Gastroesophageal sphincter (tissue), 4 donors: Measurements from ENCODE around the gene ABHD12. TPM values are rescaled to one million over a fixed set of nuclear protein-coding genes. Genes with fewer than 3 reads are reported as not detected.

Experiments used
- ATAC-seq: fragments of 150-250 bp; one replicate; pipeline ENCODE4 v1.9.1; 2016; ENCODE audit warnings: mild to moderate bottlenecking, moderate library complexity
- H3K27ac ChIP-seq, 4 donors: fragments of 200-600 bp; sonication (generic) in 3 of 4; 1 replicate in 3 of 4; 2 replicates in 1 of 4; pipeline ENCODE4 v1.5.1; 2016 to 2019
- H3K27me3 ChIP-seq: fragments of 200-600 bp; sonication (generic); one replicate; pipeline ENCODE4 v1.5.1; 2019
- H3K36me3 ChIP-seq, 2 donors: fragments of 200-600 bp; sonication (generic); one replicate each; pipeline ENCODE4 v1.5.1; 2019; ENCODE audit warnings: control low read depth in 1 of 2
- H3K4me1 ChIP-seq, 3 donors: fragments of 200-600 bp; sonication (generic); 1 replicate in 2 of 3; 2 replicates in 1 of 3; pipeline ENCODE4 v1.5.1; 2016 to 2019; ENCODE audit warnings: control low read depth in 2 of 3
- H3K4me3 ChIP-seq, 2 donors: fragments of 200-600 bp; sonication (generic); one replicate each; pipeline ENCODE4 v1.5.1; 2019; ENCODE audit warnings: mild to moderate bottlenecking in 1 of 2, moderate library complexity in 1 of 2
- H3K9me3 ChIP-seq, 3 donors: fragments of 200-600 bp; sonication (generic); one replicate each; pipeline ENCODE4 v1.5.1; 2017 to 2019; ENCODE audit warnings: control low read depth in 2 of 3
- EP300 ChIP-seq: sonication (generic); formaldehyde crosslinking; IDR thresholded peaks from one replicate; pipeline ENCODE4 v1.6.1; 2017; ENCODE audit warnings: antibody characterized with exemption, mild to moderate bottlenecking
- POLR2A ChIP-seq, 2 donors: fragments of 450-650 bp; IDR thresholded peaks; one replicate each; pipeline ENCODE4 v1.6.1; 2017; ENCODE audit warnings: antibody characterized with exemption in 2 of 2, mild to moderate bottlenecking in 2 of 2, moderate library complexity in 1 of 2
- POLR2AphosphoS5 ChIP-seq: sonication (generic); formaldehyde crosslinking; IDR thresholded peaks from one replicate; pipeline ENCODE4 v1.6.1; 2017; ENCODE audit warnings: antibody characterized with exemption
- WGBS, 2 donors: methylation state at CpG; one replicate each; pipeline ENCODE4 v1.1.5; 2018; ENCODE audit warnings: low coverage in 1 of 2; 5-methylcytosine and 5-hydroxymethylcytosine counted together
- total RNA-seq, 4 donors: library from RNA; depleted of rRNA; stranded (reverse); fragments of >200 nt; gene quantifications; one replicate each; pipeline ENCODE4 v1.1.0, GENCODE V29; 2016
- TF ChIP-seq, protein P1 (sequence below), 4 experiments: fragments of 200-600 bp in 2 of 4; fragments of 450-650 bp in 2 of 4; sonication (generic) in 1 of 4; IDR thresholded peaks; one replicate each; pipeline ENCODE4 v1.5.1; 2017 to 2019; ENCODE audit warnings: antibody characterized with exemption in 4 of 4, mild to moderate bottlenecking in 2 of 4, moderate library complexity in 2 of 4

ABHD12 gene
- total RNA-seq, 4 donors from 2014 or later, result 19.2 to 45.9 (median 39.3) TPM

DNA sequence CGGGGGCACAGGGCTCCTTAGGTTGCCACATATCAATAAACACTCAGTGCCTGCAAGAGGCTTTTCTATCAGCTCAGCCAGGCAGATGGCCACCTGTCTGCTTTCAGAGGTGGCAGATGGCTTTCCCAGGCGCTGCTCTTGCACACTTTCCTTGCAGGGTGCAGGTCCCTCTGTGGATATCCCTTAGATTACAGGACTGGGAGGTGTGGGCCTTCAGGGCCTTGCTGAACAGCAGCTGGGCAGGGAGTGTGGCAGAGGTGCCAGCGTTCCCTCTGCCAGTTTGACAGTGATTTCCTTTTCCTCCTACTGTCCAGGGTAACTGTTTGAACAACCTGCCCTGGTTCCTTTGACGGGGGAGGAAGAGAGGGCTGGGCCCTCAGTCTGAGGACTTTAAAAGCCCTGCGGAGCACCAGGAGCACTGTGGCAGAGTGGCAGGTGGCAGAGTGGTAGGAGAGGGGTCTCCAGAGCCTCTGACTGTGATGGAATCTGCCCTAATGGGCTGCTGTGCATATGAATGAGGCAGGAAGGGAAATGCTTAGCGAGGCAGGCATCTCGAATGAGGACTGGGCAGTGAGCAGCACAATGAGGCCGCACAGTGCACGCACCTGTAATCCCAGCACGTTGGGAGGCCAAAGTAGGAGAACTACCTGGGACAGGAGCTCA is 34.2 kb downstream of the ABHD12 start:
- no peak for ATAC-seq
- no peak for TF ChIP-seq POLR2AphosphoS5
- no peak for TF ChIP-seq POLR2A (IDR thresholded peaks at IDR 0.05)
- TF ChIP-seq, protein P1, sequence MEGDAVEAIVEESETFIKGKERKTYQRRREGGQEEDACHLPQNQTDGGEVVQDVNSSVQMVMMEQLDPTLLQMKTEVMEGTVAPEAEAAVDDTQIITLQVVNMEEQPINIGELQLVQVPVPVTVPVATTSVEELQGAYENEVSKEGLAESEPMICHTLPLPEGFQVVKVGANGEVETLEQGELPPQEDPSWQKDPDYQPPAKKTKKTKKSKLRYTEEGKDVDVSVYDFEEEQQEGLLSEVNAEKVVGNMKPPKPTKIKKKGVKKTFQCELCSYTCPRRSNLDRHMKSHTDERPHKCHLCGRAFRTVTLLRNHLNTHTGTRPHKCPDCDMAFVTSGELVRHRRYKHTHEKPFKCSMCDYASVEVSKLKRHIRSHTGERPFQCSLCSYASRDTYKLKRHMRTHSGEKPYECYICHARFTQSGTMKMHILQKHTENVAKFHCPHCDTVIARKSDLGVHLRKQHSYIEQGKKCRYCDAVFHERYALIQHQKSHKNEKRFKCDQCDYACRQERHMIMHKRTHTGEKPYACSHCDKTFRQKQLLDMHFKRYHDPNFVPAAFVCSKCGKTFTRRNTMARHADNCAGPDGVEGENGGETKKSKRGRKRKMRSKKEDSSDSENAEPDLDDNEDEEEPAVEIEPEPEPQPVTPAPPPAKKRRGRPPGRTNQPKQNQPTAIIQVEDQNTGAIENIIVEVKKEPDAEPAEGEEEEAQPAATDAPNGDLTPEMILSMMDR (IDR thresholded peaks at IDR 0.05), result no peak
- no peak for TF ChIP-seq EP300
- WGBS, 2 donors, result 68 to 100% methylated on average over 1 to 6 of the region's 10 CpGs
- no peaks in the 10 kb centered on the region for H3K27me3 ChIP-seq
- H3K36me3 ChIP-seq, result no peaks in the 10 kb centered on the region
- no peak overlapping the region for H3K4me3 ChIP-seq
- H3K4me1 ChIP-seq, result peaks cover 0 to 36% (median 4%) of the 10 kb centered on the region in 3 donors
- H3K27ac ChIP-seq, result no peak overlapping the region
- H3K9me3 ChIP-seq, result no peaks in the 10 kb centered on the region

DNA sequence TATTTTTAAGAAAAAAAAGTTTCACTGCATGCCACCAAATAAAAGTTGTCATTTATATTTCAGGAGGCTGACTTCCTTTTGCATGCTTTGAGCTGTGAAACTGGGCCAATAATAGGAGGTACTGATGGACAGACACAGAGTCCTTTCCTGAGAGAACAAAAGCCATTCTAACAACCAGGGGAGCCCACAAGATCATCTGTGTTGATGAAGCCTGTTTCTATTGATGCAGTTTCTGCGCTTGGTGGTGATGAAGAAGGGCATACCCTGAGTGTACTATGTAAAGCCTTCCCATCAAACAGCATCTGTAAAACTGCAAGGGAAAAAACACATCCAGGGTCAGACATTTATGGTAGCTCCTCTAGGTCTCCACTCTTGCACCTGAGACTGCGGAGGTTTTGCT is 34.8 kb downstream of the ABHD12 start:
- no peaks in the 10 kb centered on the region for H3K27me3 ChIP-seq
- TF ChIP-seq, protein P1 (IDR thresholded peaks at IDR 0.05), result no peak
- TF ChIP-seq POLR2A (IDR thresholded peaks at IDR 0.05) (no peak), POLR2AphosphoS5 (no peak), EP300 (no peak)
- H3K27ac ChIP-seq, result no peak overlapping the region
- H3K4me1 ChIP-seq, result peaks cover 0 to 36% (median 4%) of the 10 kb centered on the region in 3 donors
- WGBS, 2 donors, result 67 to 92% methylated on average over 1 to 2 of the region's 2 CpGs
- H3K4me3 ChIP-seq, result no peak overlapping the region
- H3K36me3 ChIP-seq, result no peaks in the 10 kb centered on the region
- H3K9me3 ChIP-seq, result no peaks in the 10 kb centered on the region
- ATAC-seq, result no peak

DNA sequence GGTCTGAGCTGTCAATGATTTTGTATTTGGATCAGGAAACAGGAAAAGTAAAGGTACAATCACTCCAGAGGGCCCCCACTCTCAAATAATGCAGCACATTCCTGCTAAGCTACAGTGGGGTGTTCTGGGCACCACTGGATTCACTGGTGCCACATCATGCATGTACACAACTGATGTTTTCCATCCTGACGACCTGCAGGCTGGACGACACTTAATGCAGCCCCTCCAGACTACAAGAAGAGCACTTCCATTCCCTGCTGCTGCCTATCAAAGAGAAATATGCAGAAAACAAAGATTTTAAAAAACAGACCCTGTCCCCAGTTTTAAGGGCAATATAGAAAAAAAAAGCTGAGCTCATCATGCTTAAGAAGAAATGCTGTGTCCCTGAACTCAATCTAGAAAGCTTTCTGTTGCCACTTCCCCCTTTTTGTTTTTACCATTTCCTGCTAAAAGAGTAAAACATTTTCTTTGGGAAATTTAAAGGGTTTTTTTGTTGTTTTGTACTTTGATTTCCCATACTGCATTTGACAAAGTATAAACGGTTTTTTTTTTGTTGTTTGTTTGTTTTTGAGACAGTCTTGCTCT is 35.5 kb downstream of the ABHD12 start:
- H3K9me3 ChIP-seq, result no peaks in the 10 kb centered on the region
- 40 to 46% methylated on average over 2 to 3 of the region's 3 CpGs for WGBS, 2 donors
- no peaks in the 10 kb centered on the region for H3K27me3 ChIP-seq
- no peak for ATAC-seq
- peaks cover 0 to 36% (median 4%) of the 10 kb centered on the region in 3 donors for H3K4me1 ChIP-seq
- H3K27ac ChIP-seq, result no peak overlapping the region
- TF ChIP-seq, protein P1 (IDR thresholded peaks at IDR 0.05), result no peak
- TF ChIP-seq POLR2A (IDR thresholded peaks at IDR 0.05) (no peak), EP300 (no peak), POLR2AphosphoS5 (no peak)
- H3K36me3 ChIP-seq, result no peaks in the 10 kb centered on the region
- no peak overlapping the region for H3K4me3 ChIP-seq

- Histone ChIP-seq H3K9me3 (no peaks in the 10 kb centered on the region), H3K36me3 (no peaks in the 10 kb centered on the region), H3K27ac (no peak overlapping the region), H3K27me3 (no peaks in the 10 kb centered on the region), H3K4me1 (peaks cover 0 to 36% (median 4%) of the 10 kb centered on the region in 3 donors), H3K4me3 (no peak overlapping the region)
- TF ChIP-seq POLR2AphosphoS5 (no peak), POLR2A (IDR thresholded peaks at IDR 0.05) (no peak), EP300 (no peak)
- TF ChIP-seq, protein P1 (IDR thresholded peaks at IDR 0.05), result no peak
- ATAC-seq, result no peak
- 53 to 85% methylated on average over 10 to 11 of the region's 15 CpGs for WGBS, 2 donors
These were observed 36.6 kb downstream of the ABHD12 start for GRCh38 chr20:25353747-25354705.
